Tibial nerve (tissue), 4 donors: Measurements from ENCODE around the gene IQGAP2.

Source experiments
- CTCF ChIP-seq, 5 experiments: fragments of 200-600 bp in 3 of 5; fragments of 450-650 bp in 2 of 5; sonication (generic) in 3 of 5; IDR thresholded peaks; one replicate each; pipeline ENCODE4 v1.5.1; 2016 to 2019; ENCODE audit warnings: antibody characterized with exemption in 5 of 5, mild to moderate bottlenecking in 3 of 5, moderate library complexity in 2 of 5
- EP300 ChIP-seq, 2 donors: sonication (generic); formaldehyde crosslinking; IDR thresholded peaks; one replicate each; pipeline ENCODE4 v1.6.1; 2017; ENCODE audit warnings: antibody characterized with exemption in 2 of 2, mild to moderate bottlenecking in 1 of 2
- POLR2A ChIP-seq, 2 donors: fragments of 450-650 bp; IDR thresholded peaks; one replicate each; pipeline ENCODE4 v1.6.1; 2017; ENCODE audit warnings: antibody characterized with exemption in 2 of 2, mild to moderate bottlenecking in 2 of 2, moderate library complexity in 2 of 2

GRCh38 chr5:76470976-76471375, 67.9 kb downstream of the IQGAP2 start:
- no peak for TF ChIP-seq CTCF (IDR thresholded peaks at IDR 0.05)
- TF ChIP-seq POLR2A (IDR thresholded peaks at IDR 0.05): no peak
- no peak for TF ChIP-seq EP300 (IDR thresholded peaks at IDR 0.05)
